HG03066 (cell line): ENCODE data around the gene AP2A1.
A peak's percentile ranks its signal among the peaks of the same experiment; 100 is the strongest.

Source experiments
- ATAC-seq: cut with Tn5 transposase; IDR thresholded peaks from one replicate; pipeline ENCODE4 v1.9.1; 2021; ENCODE audit warnings: low read depth; ENCODE audit not compliant: unreplicated experiment

Gene AP2A1

DNA sequence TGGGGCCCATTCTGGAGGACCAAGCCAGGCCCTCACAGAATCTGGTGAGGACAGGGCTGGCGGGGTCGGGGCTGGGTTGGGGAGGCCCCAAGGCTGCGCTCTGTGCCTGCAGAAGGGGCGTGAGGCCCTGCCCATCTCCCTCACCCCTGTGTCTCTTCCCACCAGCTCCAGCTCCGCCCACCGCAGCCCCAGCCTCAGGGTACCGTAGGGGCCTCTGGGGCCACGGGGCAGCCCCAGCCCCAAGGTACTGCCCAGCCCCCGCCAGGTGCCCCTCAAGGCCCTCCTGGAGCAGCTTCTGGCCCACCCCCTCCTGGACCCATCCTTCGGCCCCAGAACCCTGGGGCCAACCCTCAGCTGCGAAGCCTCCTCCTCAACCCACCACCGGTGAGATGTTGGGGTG is 68.8 kb downstream of the AP2A1 start:
- no peak for ATAC-seq

DNA sequence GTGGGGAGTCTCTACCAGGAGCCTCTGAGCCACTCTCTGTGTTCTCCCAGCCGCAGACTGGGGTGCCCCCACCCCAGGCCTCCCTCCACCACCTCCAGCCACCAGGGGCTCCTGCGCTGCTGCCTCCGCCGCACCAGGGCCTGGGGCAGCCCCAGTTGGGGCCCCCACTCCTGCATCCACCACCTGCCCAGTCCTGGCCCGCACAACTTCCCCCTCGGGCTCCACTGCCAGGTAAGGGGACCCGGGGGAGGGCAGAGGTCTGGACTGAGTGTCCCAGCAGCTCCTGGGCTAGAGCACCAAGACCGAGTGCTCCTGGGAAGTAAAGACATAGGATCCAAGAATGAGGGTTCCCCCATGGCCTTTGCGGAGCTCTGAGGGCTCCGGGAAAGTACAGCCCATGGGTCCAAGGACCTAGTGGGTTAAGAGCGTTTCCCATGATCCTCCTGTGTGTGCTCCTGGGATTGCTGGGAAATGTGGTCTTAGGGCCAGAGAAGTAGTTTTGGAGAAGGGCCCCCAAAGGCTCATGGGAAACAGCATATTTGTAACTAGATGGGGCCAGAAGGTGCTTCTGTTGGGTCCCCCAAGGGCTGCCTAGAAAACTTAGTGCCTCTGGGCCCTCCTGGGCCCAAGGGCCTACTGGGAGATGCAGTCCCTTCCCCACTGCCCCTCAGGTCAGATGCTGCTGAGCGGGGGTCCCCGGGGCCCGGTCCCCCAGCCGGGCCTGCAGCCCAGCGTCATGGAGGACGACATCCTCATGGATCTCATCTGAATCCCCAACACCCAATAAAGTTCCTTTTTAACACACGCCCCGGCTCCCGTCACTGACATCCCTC is 69.6 kb downstream of the AP2A1 start:
- ATAC-seq = no peak

DNA sequence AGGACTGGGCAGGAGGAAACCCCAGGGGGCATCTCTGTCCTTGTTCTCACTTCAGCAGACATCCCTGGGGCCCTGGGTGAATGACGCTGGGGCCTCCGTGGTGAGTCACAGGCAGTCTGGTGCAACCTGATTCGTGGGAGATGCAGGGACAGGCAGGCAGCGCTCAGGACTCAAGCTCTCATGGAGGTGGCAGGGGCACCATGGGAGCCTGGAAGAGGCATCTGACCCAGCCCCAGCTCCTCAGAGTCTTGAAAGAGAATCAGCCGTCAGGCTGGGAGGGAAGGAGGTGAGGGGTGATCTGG is 70.2 kb downstream of the AP2A1 start:
- no peak for ATAC-seq

DNA sequence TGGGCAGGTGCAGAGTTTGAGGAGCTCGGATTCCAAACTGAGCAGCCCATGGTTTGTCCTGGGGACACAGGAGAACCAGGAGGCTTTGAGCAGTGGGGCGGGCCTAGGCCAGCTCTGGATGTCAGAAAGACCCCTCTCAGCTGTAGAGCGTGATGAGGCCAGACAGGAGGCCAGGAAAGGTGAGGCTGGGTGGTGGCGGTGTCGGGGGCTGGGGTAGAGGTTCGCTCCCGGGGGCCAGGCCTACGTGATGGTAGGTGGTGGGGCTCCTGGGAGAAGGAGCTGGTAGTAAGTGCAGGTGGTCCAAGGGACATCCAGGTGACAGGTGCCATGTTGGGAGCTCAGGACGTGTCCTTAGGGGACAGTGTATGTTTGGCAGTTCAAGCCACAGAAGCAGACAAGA is 70.6 kb downstream of the AP2A1 start:
- ATAC-seq = no peak

DNA sequence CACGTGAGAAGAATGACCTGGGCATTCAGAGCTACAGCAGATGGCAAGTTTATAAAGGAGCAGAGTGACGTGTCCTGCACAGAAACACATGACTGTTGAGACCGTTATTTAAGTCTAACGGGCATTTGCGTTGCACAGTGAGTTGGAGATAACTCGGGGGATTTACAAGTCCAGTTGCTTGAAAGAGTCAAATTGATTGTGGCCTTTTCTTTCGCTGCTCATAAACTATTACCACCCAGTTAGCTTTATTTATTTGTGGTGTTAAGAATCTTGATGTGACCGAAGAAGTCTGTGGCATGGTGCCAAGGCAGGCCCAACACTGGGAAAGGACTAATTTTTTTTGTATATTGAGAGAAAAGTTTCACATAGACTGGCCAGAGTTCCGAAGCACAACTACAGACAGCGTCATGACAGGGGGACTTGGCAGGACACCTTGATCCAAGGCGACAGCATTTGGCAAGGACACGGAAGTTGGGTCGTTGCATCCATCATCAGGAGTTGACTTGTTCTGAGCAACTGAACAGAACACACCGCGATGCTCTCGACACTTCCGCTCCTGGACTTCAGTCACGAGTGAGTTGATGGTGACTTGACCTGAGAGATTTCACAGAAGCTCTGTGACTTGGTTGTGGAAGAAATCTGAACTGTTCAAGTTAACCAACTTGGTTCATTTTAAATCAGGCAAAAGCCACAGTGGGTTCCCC is 72.2 kb downstream of the AP2A1 start:
- ATAC-seq = no peak

DNA sequence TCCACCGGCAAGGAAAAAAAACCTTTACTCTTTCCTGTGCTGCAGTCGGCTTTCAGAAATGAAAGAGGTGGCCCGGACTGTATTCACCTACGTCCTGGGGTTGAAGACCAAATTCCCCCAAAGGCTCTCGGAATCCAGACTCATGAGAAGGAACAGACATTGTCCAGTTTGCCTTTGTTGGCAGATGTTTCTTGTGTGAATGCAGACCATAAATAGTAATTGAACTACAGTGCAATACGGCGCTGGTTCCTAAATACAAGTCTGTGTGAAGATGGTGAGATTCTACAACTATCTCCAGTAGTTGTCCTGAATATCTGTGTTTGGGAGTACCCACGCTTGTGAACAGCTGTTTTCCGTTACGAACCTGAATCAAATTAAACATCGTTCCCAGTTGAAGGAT is 72.9 kb downstream of the AP2A1 start:
- ATAC-seq = no peak

DNA sequence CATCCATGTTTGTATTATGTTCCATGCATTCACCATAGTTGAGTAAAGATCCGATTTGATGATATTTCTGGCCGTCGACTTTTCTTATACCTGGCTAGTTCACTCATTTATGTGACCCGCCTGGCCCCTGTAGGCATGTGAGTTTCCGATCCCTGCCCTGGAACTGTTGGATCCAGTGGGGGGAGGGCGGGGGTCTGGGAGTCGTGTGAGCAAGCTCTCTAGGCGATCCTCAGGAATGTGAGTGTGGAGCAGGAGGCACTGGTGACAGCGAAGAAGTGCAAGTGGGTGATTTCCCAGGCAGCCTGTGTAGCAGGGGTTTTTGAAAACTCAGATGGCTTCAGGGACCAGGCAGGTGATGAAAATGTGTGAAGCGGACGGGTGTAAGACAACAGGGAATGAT is 73.5 kb downstream of the AP2A1 start:
- no peak for ATAC-seq

DNA sequence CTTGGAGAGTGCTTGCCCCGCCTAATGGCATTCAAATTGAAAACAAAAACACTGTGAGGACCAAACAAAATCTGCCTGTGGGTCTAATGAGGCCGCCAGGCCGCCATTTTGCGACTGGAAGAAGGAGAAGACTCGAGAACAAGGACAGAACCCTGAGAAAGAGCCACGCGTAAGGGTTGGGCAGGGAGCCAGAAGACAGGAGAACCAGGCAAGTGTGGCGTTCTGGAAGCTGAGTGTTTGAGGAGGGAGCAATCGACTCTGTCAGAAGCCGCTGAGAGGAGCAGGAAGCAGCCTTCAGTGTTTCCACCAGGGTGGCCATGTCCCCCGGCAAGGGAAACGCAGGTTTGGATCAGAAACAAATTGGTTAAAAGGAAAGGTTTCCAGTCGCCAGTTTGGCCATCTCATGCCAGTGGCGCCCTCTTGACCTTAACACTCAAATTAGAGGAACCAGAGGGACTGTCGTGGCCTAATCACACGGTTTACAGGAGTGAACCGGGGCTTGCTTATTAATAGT is 74.0 kb downstream of the AP2A1 start:
- no peak for ATAC-seq

DNA sequence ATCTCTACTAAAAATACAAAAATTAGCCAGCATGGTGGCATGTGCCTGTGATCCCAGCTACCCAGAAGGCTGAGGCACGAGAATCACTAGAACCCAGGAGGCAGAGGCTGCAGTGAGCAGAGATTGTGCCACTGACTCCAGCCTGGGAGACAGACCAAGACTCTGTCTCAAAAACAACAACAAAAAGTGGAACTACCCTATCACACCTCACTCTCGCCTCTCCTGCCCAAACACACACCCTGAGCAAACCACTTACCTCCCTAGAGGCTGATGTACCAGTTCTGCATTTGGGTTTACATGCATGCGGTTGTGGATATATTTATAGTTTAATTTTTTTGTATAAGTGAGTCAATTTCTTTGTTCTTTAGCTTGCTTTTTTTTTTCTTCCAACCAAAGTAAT is 76.5 kb downstream of the AP2A1 start:
- no peak for ATAC-seq

DNA sequence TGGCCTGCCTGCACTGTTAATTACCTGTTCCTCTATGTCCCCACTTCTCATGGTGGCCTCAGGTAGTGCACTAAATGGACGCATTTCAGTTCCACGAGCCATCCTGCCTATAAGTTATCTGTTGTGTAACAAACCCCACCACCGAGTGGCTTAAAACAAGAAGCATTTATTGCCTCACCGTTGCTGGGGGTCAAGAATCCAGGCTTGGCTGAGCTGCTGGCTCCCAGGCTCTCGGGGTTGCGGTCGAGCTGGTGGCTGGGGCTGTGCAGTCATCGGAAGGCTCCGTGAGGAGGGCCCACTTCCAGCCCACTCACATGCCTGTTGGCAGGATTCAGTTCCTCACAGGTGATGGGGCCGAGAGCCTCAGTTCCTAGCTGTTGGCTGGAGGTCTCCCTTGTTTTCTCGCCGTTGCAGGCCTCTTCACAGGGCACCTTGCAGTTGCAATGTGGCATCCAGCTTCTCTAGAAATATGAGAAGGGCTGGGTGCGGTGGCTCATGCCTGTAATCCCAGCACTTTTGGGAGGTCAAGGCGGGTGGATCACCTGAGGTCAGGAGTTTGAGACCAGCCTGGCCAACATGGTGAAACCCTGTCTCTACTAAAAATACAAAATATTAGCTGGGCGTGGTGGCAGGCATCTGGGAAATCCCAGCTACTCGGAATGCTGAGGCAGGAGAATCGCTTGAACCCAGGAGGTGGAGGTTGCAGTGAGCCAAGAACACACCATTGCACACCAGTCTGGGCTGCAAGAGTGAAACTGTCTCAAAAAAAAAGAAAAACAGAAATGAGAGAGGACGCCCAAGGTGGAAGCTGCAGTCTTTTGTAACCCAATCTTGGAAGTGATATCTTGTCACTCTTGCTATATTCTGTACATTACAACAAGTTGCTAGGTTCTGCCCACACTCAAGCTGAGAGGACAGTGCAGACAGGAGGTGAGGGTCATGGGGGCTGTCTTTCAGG is 77.6 kb downstream of the AP2A1 start:
- ATAC-seq = no peak

DNA sequence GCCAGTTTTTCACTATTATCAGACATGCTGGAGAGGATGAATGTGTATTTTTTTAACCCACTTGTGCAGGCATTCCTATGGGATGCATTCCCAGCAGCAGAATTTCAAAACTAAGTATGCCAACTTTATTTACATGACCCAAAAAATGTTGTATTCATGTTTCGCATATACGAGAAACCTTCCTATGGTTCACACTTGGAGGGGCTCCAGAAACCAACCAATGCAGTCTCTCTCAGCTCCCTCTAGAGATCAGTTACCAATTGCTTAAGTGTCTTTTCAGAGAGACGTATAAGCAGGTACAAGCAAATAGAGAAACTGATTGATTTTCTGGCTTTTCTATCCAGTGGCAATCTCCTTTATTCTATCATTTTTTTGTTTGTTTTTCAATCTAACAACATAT is 78.6 kb downstream of the AP2A1 start:
- no peak for ATAC-seq

DNA sequence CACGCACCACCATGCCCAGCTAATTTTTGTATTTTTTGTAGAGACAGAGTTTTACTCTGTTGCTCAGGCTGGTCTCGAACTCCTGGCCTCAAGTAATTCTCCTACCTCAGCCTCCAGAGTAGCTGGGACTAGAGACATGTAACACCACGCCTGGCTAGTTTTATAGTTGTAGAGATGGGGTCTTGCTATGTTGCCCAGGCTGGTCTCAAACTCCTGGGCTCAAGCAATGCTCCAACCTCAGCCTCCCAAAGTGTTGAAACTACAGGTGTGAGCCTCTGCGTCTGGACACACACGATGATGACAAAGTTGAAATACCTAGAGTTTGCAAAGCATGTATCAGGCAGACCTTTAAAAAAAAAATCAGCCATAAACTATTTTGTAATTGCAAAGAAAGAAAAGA is 79.6 kb downstream of the AP2A1 start:
- no peak for ATAC-seq

DNA sequence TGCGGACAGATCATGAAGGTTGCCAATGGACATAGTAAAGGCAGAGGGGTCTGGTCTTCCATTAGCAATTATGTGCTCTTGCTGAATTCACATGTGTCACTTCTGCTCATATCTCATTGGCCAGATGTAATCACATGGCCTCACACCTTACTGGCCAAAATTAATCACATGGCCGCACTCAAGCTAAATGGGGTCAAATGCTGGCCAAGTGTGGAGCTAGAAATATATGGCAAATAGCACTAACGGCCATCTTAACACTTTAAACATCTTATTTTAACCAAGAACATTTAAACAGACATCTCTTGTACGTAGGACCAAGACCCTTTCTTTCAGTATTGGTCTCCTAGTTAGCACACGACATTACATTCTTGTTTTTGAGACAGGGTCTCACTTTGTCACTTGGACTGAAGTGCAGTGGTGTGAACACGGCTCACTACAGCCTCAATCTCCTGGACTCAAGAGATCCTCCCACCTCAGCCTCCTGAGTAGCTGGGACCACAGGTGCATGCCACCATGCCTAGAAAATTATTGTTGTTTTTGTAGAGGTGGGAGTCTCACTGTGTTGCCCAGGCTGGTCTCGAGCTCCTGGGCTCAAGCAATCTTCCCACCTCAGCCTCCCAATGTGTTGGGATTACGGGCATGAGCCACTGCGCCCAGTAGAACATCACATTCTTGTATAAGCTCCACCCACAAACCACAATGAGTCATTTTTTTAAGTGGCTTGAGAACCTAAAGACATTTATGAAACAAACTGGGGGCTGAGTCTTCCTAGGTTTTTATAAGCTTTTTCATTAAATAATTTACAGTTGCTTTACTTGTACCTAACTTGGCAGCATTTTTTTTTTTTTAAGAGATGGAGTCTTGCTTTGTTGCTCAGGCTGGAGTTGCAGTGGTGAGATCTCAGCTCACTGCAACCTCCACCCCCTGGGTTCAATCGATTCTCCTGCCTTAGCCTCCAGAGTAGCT is 81.2 kb downstream of the AP2A1 start:
- no peak for ATAC-seq

DNA sequence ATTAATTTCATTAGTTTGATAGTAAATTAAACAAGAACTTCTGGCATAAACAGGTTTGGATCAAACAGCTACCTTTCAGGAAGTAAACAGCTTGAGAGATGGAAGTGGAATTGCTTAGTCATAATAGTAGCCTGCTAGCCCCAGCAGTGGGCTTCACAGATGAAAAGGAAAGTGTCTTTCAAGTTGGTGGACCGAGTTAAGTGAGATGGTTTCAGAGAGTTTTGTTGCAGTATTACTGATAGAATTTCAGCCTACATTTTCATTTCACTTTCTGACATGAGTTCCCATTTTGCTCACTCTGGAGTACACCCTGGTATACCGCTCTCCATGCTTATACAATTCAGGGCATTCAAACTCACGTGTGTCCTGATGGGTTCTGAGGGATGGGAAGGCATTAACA is 82.1 kb downstream of the AP2A1 start:
- ATAC-seq = no peak

DNA sequence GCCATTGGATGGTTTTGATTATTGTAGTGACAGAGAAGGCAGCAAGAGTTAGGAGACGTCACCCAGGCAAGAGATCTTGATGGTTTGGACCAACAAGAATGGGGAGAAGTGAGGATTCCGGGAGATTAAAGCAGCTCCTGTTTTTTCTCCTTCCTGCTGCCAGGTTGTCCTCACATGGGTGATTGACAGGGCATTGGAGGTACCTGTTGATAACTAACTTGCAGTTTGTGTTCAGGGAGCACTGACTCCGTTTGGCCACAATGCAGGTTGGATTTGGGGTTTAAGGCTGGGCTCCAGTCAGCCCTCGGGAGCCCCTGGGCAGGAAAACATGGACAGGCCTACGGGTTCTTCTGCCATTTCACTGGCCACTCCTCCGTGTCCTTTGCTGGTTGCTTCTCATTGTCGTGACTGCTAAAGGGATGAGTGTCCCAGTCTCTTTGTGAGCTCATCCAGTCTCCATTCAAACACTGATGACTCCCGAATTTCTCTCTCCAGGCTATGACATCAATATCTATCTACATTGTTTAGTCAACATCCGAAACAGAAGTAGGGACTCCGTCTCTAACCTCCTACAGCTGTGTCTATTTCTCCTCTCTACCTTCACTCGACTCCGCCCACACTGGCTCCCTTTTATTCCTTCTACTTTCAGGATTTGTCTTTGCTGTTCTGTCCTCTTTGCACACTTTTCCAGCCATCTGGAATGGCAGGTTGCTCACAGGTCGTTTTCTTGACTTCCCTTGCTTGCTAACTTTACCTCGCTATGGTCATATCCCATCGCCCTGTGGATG is 82.8 kb downstream of the AP2A1 start:
- ATAC-seq = no peak

DNA sequence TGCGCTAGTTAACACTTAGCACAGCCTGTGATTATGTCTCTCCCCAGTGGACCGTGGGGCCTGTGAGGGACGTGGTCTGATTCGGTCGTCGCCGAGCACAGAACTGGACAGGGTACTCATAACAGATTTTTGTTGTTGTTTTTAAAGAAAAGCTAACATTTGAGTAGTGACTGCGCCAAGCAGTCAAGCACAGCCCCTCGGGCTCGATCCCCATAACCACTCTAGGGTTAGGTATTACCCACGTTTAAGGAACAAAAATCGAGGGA is 83.4 kb downstream of the AP2A1 start:
- ATAC-seq = no peak

DNA sequence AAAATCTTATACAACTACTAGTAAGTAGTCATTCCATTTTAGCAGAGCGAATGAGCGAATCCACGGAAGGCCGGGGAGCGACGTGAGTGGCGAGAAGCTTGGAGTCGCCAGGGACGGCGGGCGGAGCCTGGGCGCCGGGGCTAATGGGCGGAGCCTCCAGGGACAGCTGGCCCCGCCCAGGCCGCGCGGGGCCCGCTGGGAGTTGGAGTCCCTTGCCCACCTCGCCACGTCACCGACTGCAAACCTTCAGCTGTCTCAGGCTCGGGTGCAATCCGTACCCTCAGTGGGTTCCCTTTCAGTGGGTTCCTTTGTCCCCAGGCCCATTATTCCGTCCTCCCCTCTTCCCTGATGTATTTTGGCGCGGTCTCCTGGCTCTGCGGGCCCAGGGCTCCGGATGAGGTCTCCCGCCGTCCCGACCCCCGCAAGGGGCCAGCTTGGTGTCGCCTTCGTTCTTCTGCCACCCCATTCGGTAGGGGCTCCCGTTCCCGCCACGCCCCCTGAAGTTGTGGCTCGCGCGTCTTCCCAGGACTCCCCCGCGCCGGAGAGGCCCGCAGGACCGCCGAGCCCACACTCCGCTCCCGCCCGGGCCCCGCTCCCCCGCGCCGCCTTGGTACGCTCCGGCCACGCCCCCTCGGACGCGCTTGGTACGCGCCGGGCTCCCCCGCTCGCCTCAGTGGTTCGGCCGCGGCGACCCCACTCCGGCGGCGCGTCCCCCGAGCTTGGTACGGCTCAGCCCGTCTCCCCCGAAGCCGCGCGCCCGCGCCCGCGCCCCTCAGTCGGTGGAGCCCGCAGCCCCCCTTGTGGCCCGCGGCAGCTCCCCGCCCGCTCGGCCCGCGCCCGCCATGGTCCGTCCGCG is 83.9 kb downstream of the AP2A1 start, which contains the start of gene PTOV1:
TSS of gene PTOV1 (plus strand) at position 673 of the 856 bp plus-strand sequence.
- peak; percentile 66 for ATAC-seq

DNA sequence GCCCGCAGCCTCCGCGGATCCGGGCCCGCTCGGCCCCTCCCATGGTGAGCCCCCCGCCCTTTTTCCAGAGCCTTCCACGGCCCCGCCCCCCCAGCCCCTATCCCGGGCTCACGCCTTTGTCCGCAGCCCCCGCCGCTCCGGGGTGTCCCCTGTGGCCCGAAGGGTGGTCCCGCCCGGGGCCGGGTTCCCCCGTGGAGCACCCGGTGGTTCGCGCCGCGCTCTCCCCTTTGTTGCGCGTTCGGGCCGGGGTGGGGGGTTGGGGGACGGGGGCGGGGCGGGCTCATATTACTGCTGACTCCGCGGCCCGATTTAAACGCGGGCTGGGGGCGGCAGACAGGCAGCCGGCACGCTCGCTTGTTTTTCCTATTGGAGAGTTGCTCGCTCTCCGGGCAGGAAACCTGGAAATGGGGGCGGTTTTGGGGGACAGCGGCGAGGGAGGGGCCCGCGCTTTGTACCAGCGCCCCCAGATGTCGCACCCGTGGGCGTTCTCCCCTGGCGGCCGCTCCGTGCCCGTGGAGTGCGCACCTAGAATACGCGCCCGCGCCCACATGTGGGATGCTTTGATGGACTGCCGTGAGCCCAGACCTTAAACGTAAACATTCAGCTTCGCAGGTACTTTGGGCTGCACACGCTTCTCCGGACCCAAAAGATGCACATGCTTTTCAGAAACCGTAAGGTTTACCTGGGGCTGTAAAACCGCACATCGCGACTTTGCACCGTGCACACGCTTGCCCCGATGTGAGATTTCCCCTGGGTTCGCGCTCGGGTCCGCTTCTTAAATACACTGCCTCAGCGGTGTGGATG is 84.9 kb downstream of the AP2A1 start:
- peak; percentile 9 for ATAC-seq
